HG03378 (cell line): Measurements from ENCODE around the gene OBP2A.
A peak's percentile ranks its signal among the peaks of the same experiment; 100 is the strongest.
"Not testable (repeated sequence)": the region's sequence is repeated elsewhere in the genome, so short reads cannot be mapped to it uniquely, and the experiment has no call there.

Experiments used
- ATAC-seq: cut with Tn5 transposase; IDR thresholded peaks from one replicate; pipeline ENCODE4 v1.9.1; 2021; ENCODE audit warnings: mild to moderate bottlenecking, moderate library complexity; ENCODE audit not compliant: unreplicated experiment

OBP2A gene

GRCh38 chr9:135545646-135546176, at the start of gene OBP2A:
Gene OBP2A, plus strand, starts transcription at chr9:135546126. Its CDS starts 55 bp downstream, at chr9:135546181.
- not testable (repeated sequence) for ATAC-seq

GRCh38 chr9:135498381-135499126, 47.4 kb upstream of the OBP2A start:
- ATAC-seq = no peak

- ATAC-seq = peak; percentile 36
Observed at GRCh38 chr9:135499326-135500070, 46.4 kb upstream of the OBP2A start.

GRCh38 chr9:135500071-135500524, 45.8 kb upstream of the OBP2A start:
- no peak for ATAC-seq

GRCh38 chr9:135500525-135501260, 45.2 kb upstream of the OBP2A start, which contains the start of gene MRPS2:
Gene MRPS2, plus strand, starts transcription at chr9:135500682. Its CDS starts 29 bp downstream, at chr9:135500711.
- peak; percentile 37 for ATAC-seq

GRCh38 chr9:135501261-135502167, 44.4 kb upstream of the OBP2A start:
- no peak for ATAC-seq

- ATAC-seq = no peak
Observed at GRCh38 chr9:135502168-135502872, 43.6 kb upstream of the OBP2A start.

GRCh38 chr9:135502873-135503321, 43.0 kb upstream of the OBP2A start:
- no peak for ATAC-seq

- ATAC-seq = no peak
Observed at GRCh38 chr9:135503371-135504261, 42.3 kb upstream of the OBP2A start.

GRCh38 chr9:135504262-135505243, 41.4 kb upstream of the OBP2A start:
- ATAC-seq = no peak

- no peak for ATAC-seq
Observed at GRCh38 chr9:135505406-135506187, 40.3 kb upstream of the OBP2A start.

- ATAC-seq = no peak
Observed at GRCh38 chr9:135506327-135507103, 39.4 kb upstream of the OBP2A start.

- no peak for ATAC-seq
Observed at GRCh38 chr9:135507104-135508035, 38.6 kb upstream of the OBP2A start.

- ATAC-seq = no peak
Observed at GRCh38 chr9:135508211-135508820, 37.6 kb upstream of the OBP2A start.
